Natural killer cell (primary cell): ENCODE measurements around the gene LSM4. TPM values are rescaled to one million over a fixed set of nuclear protein-coding genes. Genes with fewer than 3 reads are reported as not detected.

Experiments
- ATAC-seq, 3 donors: fragments of 150-1000 bp in 2 of 3; fragments of 200-7000 bp in 1 of 3; cut with Tn5 transposase; 1 replicate in 1 of 3; 2 replicates in 2 of 3; pipeline ENCODE4 v1.10.0; 2021; ENCODE audit warnings: mild to moderate bottlenecking in 2 of 3, moderate library complexity in 2 of 3
- DNase-seq, 2 donors: peaks; one replicate each; pipeline versions ENCODE4 v3.0.0 to v3.0.0-alpha.2; 2013 to 2021; ENCODE audit warnings: mixed read lengths in 1 of 2
- H3K27ac ChIP-seq: one replicate; pipeline ENCODE4 v1.5.1; 2013; ENCODE audit warnings: mild to moderate bottlenecking, low read length
- H3K27me3 ChIP-seq: one replicate; pipeline ENCODE4 v1.6.1; 2013; ENCODE audit warnings: low read length; ENCODE audit not compliant: control insufficient read depth, insufficient read depth
- H3K36me3 ChIP-seq: one replicate; pipeline ENCODE4 v1.6.1; 2013; ENCODE audit warnings: low read length; ENCODE audit not compliant: control insufficient read depth, insufficient read depth
- H3K4me1 ChIP-seq: one replicate; pipeline ENCODE4 v1.6.1; 2013; ENCODE audit warnings: low read length; ENCODE audit not compliant: control insufficient read depth, insufficient read depth
- H3K4me3 ChIP-seq: one replicate; pipeline ENCODE4 v1.5.1; 2013; ENCODE audit warnings: low read length
- H3K9me3 ChIP-seq: one replicate; pipeline ENCODE4 v1.6.1; 2013; ENCODE audit warnings: low read length; ENCODE audit not compliant: control insufficient read depth, insufficient read depth
- H3K27ac Mint-ChIP-seq, 2 donors: one replicate each; pipeline ENCODE4 v1.8.0; 2022; ENCODE audit warnings: mild to moderate bottlenecking in 2 of 2, mixed read lengths in 2 of 2, moderate library complexity in 1 of 2
- H3K27me3 Mint-ChIP-seq, 2 donors: one replicate each; pipeline ENCODE4 v1.8.0; 2022; ENCODE audit warnings: low read depth in 2 of 2, mixed read lengths in 2 of 2
- H3K36me3 Mint-ChIP-seq: one replicate; pipeline ENCODE4 v1.8.0; 2022; ENCODE audit warnings: mixed read lengths
- H3K4me1 Mint-ChIP-seq, 2 donors: one replicate each; pipeline ENCODE4 v1.8.0; 2022; ENCODE audit warnings: mixed read lengths in 2 of 2
- H3K4me3 Mint-ChIP-seq: one replicate; pipeline ENCODE4 v1.8.0; 2022; ENCODE audit warnings: mild to moderate bottlenecking, moderate library complexity, mixed read lengths
- H3K9me3 Mint-ChIP-seq, 2 donors: one replicate each; pipeline ENCODE4 v1.8.0; 2022; ENCODE audit warnings: mixed read lengths in 2 of 2
- WGBS: methylation state at CpG from one replicate; pipeline ENCODE4 v1.1.7; 2013; ENCODE audit warnings: missing lambda C conversion rate; ENCODE audit not compliant: insufficient coverage; 5-methylcytosine and 5-hydroxymethylcytosine counted together
- intact Hi-C: fragments of 100-400 bp; cut with micrococcal nuclease; formaldehyde crosslinking; loops from one replicate; pipeline ENCODE4 v1.14.2; 2022
- total RNA-seq, 4 donors: library from RNA; stranded (reverse); fragments of 120-200 nt in 1 of 4; gene quantifications; one replicate each; pipeline versions ENCODE4 v1.2.3 to v1.2.4, GENCODE V29; 2013 to 2022
- TF ChIP-seq, protein P1 (sequence below): fragments of 200-600 bp; IDR thresholded peaks from one replicate; pipeline ENCODE4 v1.8.0; 2022; ENCODE audit warnings: antibody characterized with exemption

Gene LSM4
- total RNA-seq, 3 donors from 2014 or later (not counting 1 experiment from before 2014, with no cell fraction given), result 42.4 to 60.8 (median 44.8) TPM

DNA sequence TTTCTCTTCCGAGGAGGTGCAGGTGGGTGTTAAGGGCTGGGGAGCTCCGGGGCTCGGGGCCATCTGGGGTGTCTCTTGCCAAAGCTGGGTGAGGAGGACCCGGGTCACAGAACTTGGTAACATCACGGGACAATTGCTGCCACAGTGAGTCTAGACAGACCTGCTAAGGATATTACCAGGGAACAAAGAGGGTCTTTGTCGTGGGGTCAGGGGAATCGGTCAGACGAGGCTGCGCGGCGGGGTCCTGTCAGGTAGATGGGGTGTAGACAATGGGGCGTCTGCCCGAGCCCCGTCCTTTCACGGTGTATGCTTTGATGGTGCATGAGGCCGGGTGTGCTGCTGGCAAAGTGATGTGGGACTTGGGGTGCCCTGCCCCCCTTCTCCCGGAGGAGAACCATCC is 25.3 kb upstream of the LSM4 start:
- Histone ChIP-seq H3K27me3 (no peaks in the 10 kb centered on the region), H3K36me3 (peaks cover 6% of the 10 kb centered on the region), H3K4me1 (no peaks in the 10 kb centered on the region), H3K9me3 (no peaks in the 10 kb centered on the region), H3K27ac (no peak overlapping the region), H3K4me3 (no peak overlapping the region)
- DNase-seq (no peak), ATAC-seq (no peak)
- intact Hi-C loops, result no loop called here
- TF ChIP-seq, protein P1, sequence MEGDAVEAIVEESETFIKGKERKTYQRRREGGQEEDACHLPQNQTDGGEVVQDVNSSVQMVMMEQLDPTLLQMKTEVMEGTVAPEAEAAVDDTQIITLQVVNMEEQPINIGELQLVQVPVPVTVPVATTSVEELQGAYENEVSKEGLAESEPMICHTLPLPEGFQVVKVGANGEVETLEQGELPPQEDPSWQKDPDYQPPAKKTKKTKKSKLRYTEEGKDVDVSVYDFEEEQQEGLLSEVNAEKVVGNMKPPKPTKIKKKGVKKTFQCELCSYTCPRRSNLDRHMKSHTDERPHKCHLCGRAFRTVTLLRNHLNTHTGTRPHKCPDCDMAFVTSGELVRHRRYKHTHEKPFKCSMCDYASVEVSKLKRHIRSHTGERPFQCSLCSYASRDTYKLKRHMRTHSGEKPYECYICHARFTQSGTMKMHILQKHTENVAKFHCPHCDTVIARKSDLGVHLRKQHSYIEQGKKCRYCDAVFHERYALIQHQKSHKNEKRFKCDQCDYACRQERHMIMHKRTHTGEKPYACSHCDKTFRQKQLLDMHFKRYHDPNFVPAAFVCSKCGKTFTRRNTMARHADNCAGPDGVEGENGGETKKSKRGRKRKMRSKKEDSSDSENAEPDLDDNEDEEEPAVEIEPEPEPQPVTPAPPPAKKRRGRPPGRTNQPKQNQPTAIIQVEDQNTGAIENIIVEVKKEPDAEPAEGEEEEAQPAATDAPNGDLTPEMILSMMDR, result no peak
- no peak overlapping the region for H3K4me3 Mint-ChIP-seq
- H3K36me3 Mint-ChIP-seq, result no peaks in the 10 kb centered on the region
- no peaks in the 10 kb centered on the region for H3K27me3 Mint-ChIP-seq
- peak overlapping the region in 1 of 2 donors; percentile 12 for H3K27ac Mint-ChIP-seq
- H3K4me1 Mint-ChIP-seq, result peaks cover 14 to 22% of the 10 kb centered on the region in 2 donors
- 97% methylated on average over 17 of the region's 17 CpGs for WGBS
- no peaks in the 10 kb centered on the region for H3K9me3 Mint-ChIP-seq

DNA sequence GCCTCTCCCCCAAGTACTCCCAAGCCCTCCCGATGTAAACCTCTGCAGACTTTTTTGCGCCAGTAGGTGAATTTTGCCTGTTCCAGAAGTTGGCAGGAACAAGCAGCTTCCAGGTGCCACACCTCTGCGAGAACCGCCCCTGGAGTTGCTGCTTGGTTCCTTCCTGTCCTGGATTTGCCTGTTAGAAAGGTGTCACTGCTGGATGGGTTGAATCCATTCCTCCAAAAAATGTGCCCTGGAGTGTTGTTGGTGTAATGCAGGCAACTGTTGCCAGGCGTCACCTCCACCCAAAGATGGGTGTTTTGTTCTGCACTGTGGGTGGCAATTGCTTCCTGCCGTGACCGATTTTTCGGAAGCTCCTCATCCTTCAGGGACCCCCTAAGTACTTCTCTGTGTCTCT is 23.2 kb upstream of the LSM4 start:
- WGBS, result 84% methylated on average over 8 of the region's 8 CpGs
- peaks cover 23 to 27% of the 10 kb centered on the region in 2 donors for H3K4me1 Mint-ChIP-seq
- intact Hi-C loops, result no loop called here
- ATAC-seq (no peak), DNase-seq (no peak)
- peak overlapping the region; percentile 3 to 12 for H3K27ac Mint-ChIP-seq
- H3K36me3 Mint-ChIP-seq, result no peaks in the 10 kb centered on the region
- Histone ChIP-seq H3K9me3 (no peaks in the 10 kb centered on the region), H3K27ac (no peak overlapping the region), H3K4me3 (no peak overlapping the region), H3K27me3 (no peaks in the 10 kb centered on the region), H3K4me1 (peaks cover 8% of the 10 kb centered on the region), H3K36me3 (peaks cover 7% of the 10 kb centered on the region)
- H3K9me3 Mint-ChIP-seq, result no peaks in the 10 kb centered on the region
- no peaks in the 10 kb centered on the region for H3K27me3 Mint-ChIP-seq
- peak overlapping the region; percentile 3 for H3K4me3 Mint-ChIP-seq
- TF ChIP-seq, protein P1, result no peak

DNA sequence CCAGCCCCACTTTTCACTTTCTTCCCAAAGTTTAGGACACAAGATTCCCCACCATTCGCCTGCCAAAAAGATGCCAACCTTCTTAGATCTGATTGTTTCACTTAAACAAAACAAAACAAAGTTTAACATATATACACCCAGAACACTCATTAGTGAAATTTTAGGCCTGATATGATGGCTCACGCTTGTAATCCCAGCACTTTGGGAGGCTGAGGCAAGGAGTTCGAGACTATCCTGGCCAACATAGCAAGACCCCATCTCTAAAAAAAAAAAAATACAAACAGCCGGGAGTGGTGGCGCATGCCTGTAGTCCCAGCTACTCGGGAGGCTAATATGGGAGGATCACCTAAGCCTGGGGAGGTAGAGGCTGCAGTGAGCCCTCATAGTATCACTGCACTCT is 22.4 kb upstream of the LSM4 start:
- Histone ChIP-seq H3K4me1 (peaks cover 13% of the 10 kb centered on the region), H3K9me3 (no peaks in the 10 kb centered on the region), H3K27ac (no peak overlapping the region), H3K27me3 (no peaks in the 10 kb centered on the region), H3K4me3 (no peak overlapping the region), H3K36me3 (peaks cover 7% of the 10 kb centered on the region)
- no peak for ATAC-seq
- intact Hi-C loops, result no loop called here
- TF ChIP-seq, protein P1, result no peak
- no peak for DNase-seq
- H3K27me3 Mint-ChIP-seq, result no peaks in the 10 kb centered on the region
- H3K27ac Mint-ChIP-seq, result peak overlapping the region in 1 of 2 donors; percentile 53
- no peaks in the 10 kb centered on the region for H3K36me3 Mint-ChIP-seq
- H3K4me1 Mint-ChIP-seq, result peaks cover 24 to 29% of the 10 kb centered on the region in 2 donors
- peak overlapping the region; percentile 17 for H3K4me3 Mint-ChIP-seq
- no peaks in the 10 kb centered on the region for H3K9me3 Mint-ChIP-seq
- WGBS, result 95% methylated on average over 5 of the region's 6 CpGs

DNA sequence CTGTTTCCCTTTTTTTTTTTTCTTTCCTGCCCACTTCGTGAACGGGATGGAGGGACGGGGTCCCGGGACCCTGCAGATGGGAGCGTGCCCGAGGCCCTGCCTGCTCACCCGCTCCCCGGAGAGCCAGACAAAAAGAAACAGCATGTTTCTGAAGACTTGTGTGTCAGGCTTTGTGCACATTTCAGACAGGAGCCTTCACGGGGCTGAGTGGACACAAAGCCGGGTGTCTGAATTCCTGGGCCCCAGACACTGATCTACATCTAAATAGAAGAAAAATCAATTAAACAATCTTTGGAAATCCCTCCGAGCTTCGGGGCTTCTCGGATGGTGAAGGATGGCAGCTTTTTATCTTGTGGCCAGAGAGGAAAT is 21.7 kb upstream of the LSM4 start:
- H3K36me3 ChIP-seq, result peaks cover 7% of the 10 kb centered on the region
- H3K27me3 ChIP-seq, result no peaks in the 10 kb centered on the region
- DNase-seq (no peak), ATAC-seq (no peak)
- Mint-ChIP-seq H3K27me3 (no peaks in the 10 kb centered on the region), H3K4me3 (no peak overlapping the region), H3K27ac (no peak overlapping the region), H3K36me3 (no peaks in the 10 kb centered on the region), H3K4me1 (peaks cover 27 to 35% of the 10 kb centered on the region in 2 donors), H3K9me3 (no peaks in the 10 kb centered on the region)
- peaks cover 20% of the 10 kb centered on the region for H3K4me1 ChIP-seq
- no peaks in the 10 kb centered on the region for H3K9me3 ChIP-seq
- TF ChIP-seq, protein P1, result no peak
- H3K4me3 ChIP-seq, result no peak overlapping the region
- intact Hi-C loops, result no loop called here
- 85% methylated on average over 13 of the region's 13 CpGs for WGBS
- no peak overlapping the region for H3K27ac ChIP-seq
